ENCODE results near the gene KPRP.

DNA sequence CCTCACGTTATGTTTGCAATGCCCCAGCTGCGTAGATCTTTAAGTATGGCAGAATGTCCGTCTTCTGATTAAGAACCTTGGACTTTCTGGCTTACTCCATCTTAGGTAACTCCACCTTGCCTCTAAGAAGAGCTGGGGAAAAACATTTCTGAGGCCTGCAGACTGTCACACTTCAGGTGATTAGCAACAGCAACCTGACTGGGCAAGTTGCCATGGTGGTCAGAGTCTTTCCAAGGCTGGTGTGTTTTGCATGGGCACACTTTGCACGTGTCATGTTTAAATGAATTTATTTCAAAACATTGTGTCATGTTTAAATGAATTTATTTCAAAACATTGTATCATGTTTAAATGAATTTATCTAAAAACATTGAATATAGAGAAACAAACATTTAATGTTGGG is 811 bp downstream of the KPRP start:
- TF ChIP-seq, protein P1, sequence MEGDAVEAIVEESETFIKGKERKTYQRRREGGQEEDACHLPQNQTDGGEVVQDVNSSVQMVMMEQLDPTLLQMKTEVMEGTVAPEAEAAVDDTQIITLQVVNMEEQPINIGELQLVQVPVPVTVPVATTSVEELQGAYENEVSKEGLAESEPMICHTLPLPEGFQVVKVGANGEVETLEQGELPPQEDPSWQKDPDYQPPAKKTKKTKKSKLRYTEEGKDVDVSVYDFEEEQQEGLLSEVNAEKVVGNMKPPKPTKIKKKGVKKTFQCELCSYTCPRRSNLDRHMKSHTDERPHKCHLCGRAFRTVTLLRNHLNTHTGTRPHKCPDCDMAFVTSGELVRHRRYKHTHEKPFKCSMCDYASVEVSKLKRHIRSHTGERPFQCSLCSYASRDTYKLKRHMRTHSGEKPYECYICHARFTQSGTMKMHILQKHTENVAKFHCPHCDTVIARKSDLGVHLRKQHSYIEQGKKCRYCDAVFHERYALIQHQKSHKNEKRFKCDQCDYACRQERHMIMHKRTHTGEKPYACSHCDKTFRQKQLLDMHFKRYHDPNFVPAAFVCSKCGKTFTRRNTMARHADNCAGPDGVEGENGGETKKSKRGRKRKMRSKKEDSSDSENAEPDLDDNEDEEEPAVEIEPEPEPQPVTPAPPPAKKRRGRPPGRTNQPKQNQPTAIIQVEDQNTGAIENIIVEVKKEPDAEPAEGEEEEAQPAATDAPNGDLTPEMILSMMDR (IDR thresholded peaks at IDR 0.05) = no peak
- TF ChIP-seq POLR2A (IDR thresholded peaks at IDR 0.05) = no peak

All from heart left ventricle (tissue), 13 donors.